Immature natural killer cell (primary cell): ENCODE results near the gene GPR21. TPM values are rescaled to one million over a fixed set of nuclear protein-coding genes. Genes with fewer than 3 reads are reported as not detected.

Source experiments
- DNase-seq, 3 donors: peaks; one replicate each; pipeline ENCODE4 v3.0.0; 2022; ENCODE audit warnings: mixed read lengths in 1 of 3
- H3K27ac Mint-ChIP-seq, 6 donors: one replicate each; pipeline ENCODE4 v1.8.0; 2020; ENCODE audit warnings: mixed read lengths in 6 of 6, mild to moderate bottlenecking in 5 of 6, inconsistent platforms in 4 of 6, moderate library complexity in 3 of 6
- H3K27me3 Mint-ChIP-seq, 3 donors: one replicate each; pipeline ENCODE4 v1.8.0; 2020 to 2021; ENCODE audit warnings: low read depth in 3 of 3, mild to moderate bottlenecking in 3 of 3, mixed read lengths in 3 of 3, moderate library complexity in 3 of 3, inconsistent platforms in 1 of 3
- H3K36me3 Mint-ChIP-seq, 3 donors: one replicate each; pipeline ENCODE4 v1.8.0; 2020; ENCODE audit warnings: mixed read lengths in 3 of 3, inconsistent platforms in 2 of 3, mild to moderate bottlenecking in 2 of 3
- H3K4me1 Mint-ChIP-seq, 2 donors: one replicate each; pipeline ENCODE4 v1.8.0; 2020; ENCODE audit warnings: inconsistent platforms in 2 of 2, mild to moderate bottlenecking in 2 of 2, mixed read lengths in 2 of 2, moderate library complexity in 1 of 2
- H3K4me3 Mint-ChIP-seq, 5 donors: one replicate each; pipeline ENCODE4 v1.8.0; 2020; ENCODE audit warnings: mild to moderate bottlenecking in 5 of 5, mixed read lengths in 5 of 5, inconsistent platforms in 3 of 5, moderate library complexity in 3 of 5
- H3K9me3 Mint-ChIP-seq, 6 donors: one replicate each; pipeline ENCODE4 v1.8.0; 2020; ENCODE audit warnings: mild to moderate bottlenecking in 6 of 6, mixed read lengths in 6 of 6, inconsistent platforms in 4 of 6, moderate library complexity in 3 of 6
- polyA plus RNA-seq, 3 donors: library from polyadenylated mRNA; unstranded; fragments of 300-500 nt; fragmentation: Illumina TruSeq; gene quantifications; one replicate each; pipeline ENCODE4 v1.2.3, GENCODE V29; 2021

GPR21 gene
- polyA plus RNA-seq, 3 donors from 2014 or later: not detected

DNA sequence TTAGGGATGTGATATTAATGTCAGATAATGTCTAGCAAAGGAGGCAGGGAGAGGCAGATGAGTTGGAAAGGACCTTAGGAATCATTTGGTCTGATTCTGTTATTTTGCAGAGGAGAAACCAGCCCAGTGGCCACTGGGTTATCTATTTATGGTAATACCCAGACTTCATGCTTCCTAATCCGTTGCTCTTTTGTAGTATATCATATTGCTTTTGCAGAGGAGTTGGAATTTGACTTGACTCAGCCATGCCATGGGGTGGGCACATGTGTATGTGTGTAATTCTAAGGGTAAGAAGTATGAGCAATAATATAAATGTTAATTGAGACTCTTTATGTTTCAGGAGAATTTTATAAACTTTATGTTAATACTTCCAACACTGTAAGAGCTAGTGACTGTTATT lies 7.3 kb downstream of the GPR21 start:
- no peak for DNase-seq
- H3K27me3 Mint-ChIP-seq: peaks cover 0 to 1% (median 0%) of the 10 kb centered on the region in 3 donors
- peaks cover 0 to 5% (median 0%) of the 10 kb centered on the region in 6 donors for H3K9me3 Mint-ChIP-seq
- no peak overlapping the region for H3K27ac Mint-ChIP-seq
- no peak overlapping the region for H3K4me3 Mint-ChIP-seq
- H3K4me1 Mint-ChIP-seq: no peaks in the 10 kb centered on the region
- peaks cover 12 to 27% (median 25%) of the 10 kb centered on the region in 3 donors for H3K36me3 Mint-ChIP-seq

- Mint-ChIP-seq H3K27ac (no peak overlapping the region), H3K4me1 (no peaks in the 10 kb centered on the region), H3K9me3 (peaks cover 0 to 5% (median 0%) of the 10 kb centered on the region in 6 donors), H3K27me3 (peaks cover 0 to 1% (median 0%) of the 10 kb centered on the region in 3 donors), H3K4me3 (no peak overlapping the region), H3K36me3 (peaks cover 12 to 27% (median 25%) of the 10 kb centered on the region in 3 donors)
- DNase-seq: no peak
These were observed 8.0 kb downstream of the GPR21 start for GRCh38 chr9:123041489-123041888.

DNA sequence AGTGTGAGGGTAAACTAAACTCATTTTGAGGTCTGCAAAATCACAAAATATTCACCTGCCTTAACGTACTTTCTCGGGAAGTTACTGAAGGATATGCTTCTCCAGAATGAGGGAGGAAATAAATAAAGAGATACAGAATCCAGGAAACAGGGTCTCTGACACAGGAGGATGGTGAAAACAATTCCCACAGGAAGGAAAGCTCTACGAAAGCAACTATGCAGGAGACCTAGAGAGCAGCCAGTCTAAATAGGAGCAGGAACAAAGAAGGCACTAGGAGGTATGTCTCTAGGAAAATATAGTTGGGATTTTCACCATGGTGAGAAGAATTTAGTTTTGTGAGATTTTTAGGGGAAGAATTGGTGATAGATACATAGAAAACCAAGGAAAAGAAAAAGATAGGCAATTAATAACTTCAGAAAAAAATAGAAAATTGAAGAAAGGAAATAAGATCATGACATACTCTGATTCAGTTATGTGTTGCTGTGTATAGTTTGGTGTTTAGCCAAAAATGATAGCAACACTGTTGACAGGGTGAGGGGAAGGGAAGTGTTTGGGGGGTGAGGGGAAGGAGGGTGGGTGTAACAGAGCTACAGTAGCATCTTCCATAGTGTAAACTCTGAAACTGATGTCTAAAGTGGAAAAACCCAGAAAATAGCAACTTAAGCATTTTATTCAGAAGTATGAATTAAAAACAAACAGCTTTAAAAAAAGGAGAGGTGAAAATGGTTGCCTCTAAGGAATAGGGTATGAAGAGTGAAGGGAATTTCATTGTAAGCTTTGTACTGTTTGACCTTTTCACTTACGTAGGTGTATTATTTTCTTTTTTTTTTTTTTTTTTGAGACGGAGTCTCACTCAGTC lies 9.8 kb downstream of the GPR21 start:
- peaks cover 0 to 5% (median 0%) of the 10 kb centered on the region in 6 donors for H3K9me3 Mint-ChIP-seq
- no peak overlapping the region for H3K4me3 Mint-ChIP-seq
- peaks cover 12 to 27% (median 18%) of the 10 kb centered on the region in 3 donors for H3K36me3 Mint-ChIP-seq
- no peaks in the 10 kb centered on the region for H3K4me1 Mint-ChIP-seq
- peaks cover 0 to 1% (median 0%) of the 10 kb centered on the region in 3 donors for H3K27me3 Mint-ChIP-seq
- no peak overlapping the region for H3K27ac Mint-ChIP-seq
- no peak for DNase-seq

DNA sequence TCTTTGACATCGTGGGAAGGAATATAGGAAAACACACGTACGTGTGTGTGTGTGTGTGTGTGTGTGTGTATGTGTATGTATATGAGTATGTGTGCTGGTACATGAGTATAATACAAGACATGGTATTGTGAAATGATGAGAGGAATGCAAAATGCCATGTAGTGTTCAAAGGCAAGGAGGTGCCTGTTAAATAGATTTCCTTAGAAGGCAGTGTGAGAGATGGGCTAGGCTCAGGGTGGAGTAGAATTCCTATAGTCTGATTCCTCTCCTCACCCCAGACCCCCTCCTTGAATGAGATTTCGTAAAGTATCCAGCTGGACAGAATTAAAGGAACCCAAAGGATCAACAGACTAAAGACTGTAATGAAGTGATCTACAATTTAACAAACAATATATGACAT lies 11.1 kb downstream of the GPR21 start:
- no peaks in the 10 kb centered on the region for H3K4me1 Mint-ChIP-seq
- peaks cover 0 to 5% (median 0%) of the 10 kb centered on the region in 6 donors for H3K9me3 Mint-ChIP-seq
- H3K4me3 Mint-ChIP-seq: no peak overlapping the region
- peaks cover 12 to 27% (median 18%) of the 10 kb centered on the region in 3 donors for H3K36me3 Mint-ChIP-seq
- H3K27ac Mint-ChIP-seq: no peak overlapping the region
- no peak for DNase-seq
- peaks cover 0 to 1% (median 0%) of the 10 kb centered on the region in 3 donors for H3K27me3 Mint-ChIP-seq

DNA sequence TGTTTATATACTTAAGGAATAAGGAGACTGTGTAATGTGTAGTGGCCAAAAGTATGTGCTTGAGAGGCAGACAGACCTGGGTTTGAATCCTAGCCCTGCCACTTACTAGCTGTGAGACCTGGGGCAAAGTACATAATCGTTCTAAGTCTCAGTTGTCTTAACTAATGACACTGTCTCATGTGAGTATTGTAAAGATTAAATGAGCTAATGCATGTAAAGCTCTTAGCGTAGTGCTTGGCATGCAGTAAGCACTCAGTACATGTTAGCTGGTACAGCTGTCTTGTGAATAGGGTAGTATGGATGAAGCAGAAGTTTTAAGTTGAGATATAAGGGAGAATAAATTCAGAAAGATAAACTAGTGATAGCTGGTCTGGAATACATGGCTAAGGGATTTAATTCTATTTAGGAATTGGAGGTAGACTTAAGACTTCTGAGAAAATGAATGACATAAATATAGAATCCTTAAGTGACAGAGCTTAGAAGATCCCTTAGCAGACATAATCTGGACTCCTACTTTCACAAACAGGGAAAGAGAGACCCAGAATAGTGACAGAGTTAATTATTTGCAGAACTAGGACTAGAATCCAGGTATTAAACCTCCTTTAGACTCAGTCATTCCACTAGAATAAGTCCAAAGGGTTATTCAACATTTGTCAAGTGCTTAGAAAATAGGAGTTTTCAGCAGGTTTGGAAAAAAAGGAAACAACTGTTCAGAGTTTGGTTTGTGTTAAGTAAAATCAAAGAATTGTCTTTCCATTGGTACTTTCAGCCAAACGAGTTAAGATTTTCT lies 13.1 kb downstream of the GPR21 start:
- Mint-ChIP-seq H3K27me3 (peaks cover 0 to 2% (median 1%) of the 10 kb centered on the region in 3 donors), H3K9me3 (peaks cover 0 to 2% (median 0%) of the 10 kb centered on the region in 6 donors), H3K36me3 (peaks cover 12 to 24% (median 18%) of the 10 kb centered on the region in 3 donors), H3K4me3 (no peak overlapping the region), H3K4me1 (no peaks in the 10 kb centered on the region), H3K27ac (no peak overlapping the region)
- no peak for DNase-seq

DNA sequence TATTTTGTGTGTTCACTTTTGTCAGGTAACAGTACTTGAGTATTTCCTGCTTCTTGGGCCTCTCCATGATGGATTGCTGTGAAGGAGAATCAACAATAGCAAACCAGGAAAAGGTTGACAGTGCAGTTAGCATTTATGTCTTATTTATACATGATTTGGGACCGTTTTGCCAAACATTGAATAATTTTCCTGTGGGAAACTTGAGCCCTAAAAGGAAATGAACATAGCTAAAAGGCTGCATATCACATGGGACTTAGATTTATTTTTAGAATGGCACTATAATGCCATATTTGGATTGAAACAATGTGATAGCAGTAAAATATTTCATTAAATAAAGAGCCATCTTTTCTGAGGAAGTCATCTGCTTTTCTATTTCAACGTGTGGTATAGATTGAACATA lies 15.3 kb downstream of the GPR21 start:
- Mint-ChIP-seq H3K4me3 (no peak overlapping the region), H3K27me3 (peaks cover 0 to 2% (median 1%) of the 10 kb centered on the region in 3 donors), H3K4me1 (peaks cover 0 to 3% of the 10 kb centered on the region in 2 donors), H3K9me3 (no peaks in the 10 kb centered on the region), H3K27ac (no peak overlapping the region), H3K36me3 (peaks cover 0 to 7% (median 5%) of the 10 kb centered on the region in 3 donors)
- DNase-seq: no peak

DNA sequence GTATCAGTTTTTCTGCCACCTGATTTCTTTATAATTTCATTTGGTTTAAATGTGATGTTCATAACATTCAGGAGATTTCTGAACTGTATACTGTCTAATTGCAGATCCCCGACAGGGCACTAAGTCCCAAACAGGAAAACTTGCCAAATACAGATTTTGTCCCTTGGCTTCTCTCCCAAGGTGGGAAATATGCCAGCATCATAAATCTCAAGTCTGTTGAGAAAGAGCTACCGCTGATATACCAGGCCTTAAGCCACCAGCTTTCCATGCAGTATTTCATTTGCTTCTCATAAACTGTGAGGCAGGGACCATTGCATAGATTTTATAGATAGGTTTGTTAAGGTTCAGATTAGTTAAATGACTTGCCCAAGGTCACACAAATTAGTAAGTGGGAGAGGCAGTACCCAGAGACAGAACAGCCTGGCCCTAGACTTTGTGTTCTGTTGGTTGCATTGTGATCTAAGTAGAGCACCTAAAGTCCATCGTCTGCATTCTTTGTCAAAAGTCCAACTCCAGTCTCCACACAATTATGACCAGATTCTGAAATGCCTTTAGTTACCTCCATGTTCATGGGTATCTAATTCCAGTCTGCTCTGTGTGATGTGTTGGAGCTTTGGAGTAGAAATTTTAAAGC lies 16.2 kb downstream of the GPR21 start:
- H3K4me3 Mint-ChIP-seq: no peak overlapping the region
- no peak for DNase-seq
- no peak overlapping the region for H3K27ac Mint-ChIP-seq

DNA sequence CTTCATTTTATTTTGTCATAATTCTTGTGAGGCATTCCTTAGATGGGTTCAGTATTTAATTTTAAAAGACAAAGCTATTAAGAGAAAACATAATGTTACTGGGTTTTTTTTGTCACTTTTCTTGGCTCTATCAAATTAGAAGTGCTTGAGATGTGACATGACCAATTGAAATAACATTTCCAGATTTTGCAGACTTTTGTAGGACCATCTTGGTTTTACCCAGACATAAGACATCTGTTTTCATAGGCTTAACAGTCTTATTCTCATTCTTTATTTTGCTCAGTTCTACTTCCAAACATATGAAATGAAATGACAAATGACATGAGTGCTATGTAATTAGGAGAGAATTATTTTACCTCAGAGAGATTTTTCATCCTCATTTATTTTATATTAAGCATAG lies 19.6 kb downstream of the GPR21 start:
- H3K4me1 Mint-ChIP-seq: peaks cover 0 to 6% of the 10 kb centered on the region in 2 donors
- H3K27ac Mint-ChIP-seq: no peak overlapping the region
- no peak overlapping the region for H3K4me3 Mint-ChIP-seq
- no peak for DNase-seq
- no peaks in the 10 kb centered on the region for H3K9me3 Mint-ChIP-seq
- H3K27me3 Mint-ChIP-seq: peaks cover 0 to 2% (median 0%) of the 10 kb centered on the region in 3 donors
- peaks cover 0 to 5% (median 0%) of the 10 kb centered on the region in 3 donors for H3K36me3 Mint-ChIP-seq

More for the DNA sequence above, 16.2 kb downstream of the GPR21 start:
- H3K27me3 Mint-ChIP-seq: peaks cover 0 to 2% (median 0%) of the 10 kb centered on the region in 3 donors
- H3K4me1 Mint-ChIP-seq: peaks cover 0 to 6% of the 10 kb centered on the region in 2 donors
- H3K36me3 Mint-ChIP-seq: peaks cover 0 to under 1% (median 0%) of the 10 kb centered on the region in 3 donors
- H3K9me3 Mint-ChIP-seq: no peaks in the 10 kb centered on the region

- DNase-seq: no peak
- H3K4me3 Mint-ChIP-seq: no peak overlapping the region
- H3K4me1 Mint-ChIP-seq: peaks cover 0 to 6% of the 10 kb centered on the region in 2 donors
- no peaks in the 10 kb centered on the region for H3K9me3 Mint-ChIP-seq
- H3K27me3 Mint-ChIP-seq: peaks cover 0 to 2% (median 0%) of the 10 kb centered on the region in 3 donors
- H3K36me3 Mint-ChIP-seq: peaks cover 0 to 5% (median 0%) of the 10 kb centered on the region in 3 donors
- no peak overlapping the region for H3K27ac Mint-ChIP-seq
These were observed 20.2 kb downstream of the GPR21 start for GRCh38 chr9:123053711-123054110.

DNA sequence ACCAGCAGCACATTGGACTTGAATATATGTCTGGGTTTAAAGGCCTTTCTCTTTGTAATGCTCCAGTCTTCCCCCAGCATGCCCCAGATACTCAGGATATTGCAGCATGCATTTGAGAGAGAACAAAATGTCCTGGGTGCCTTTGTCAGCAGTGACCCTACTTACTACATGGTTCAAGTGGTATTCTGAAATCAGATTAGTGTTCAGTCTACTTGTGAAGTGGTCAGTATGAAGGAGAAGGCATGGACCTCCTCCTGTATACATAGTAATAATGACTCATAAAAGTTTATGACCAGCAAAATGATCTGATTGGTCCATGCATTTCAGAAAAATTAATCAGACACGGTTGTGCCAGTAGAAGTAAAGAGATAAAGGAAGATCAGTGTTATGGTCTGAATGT lies 25.4 kb downstream of the GPR21 start:
- no peak overlapping the region for H3K27ac Mint-ChIP-seq

GRCh38 chr9:123059472-123060220 lies 26.2 kb downstream of the GPR21 start:
- Mint-ChIP-seq H3K27ac (no peak overlapping the region), H3K4me3 (no peak overlapping the region), H3K4me1 (no peaks in the 10 kb centered on the region), H3K36me3 (peaks cover 0 to 9% (median 6%) of the 10 kb centered on the region in 3 donors), H3K9me3 (no peaks in the 10 kb centered on the region), H3K27me3 (peaks cover 0 to 1% (median 0%) of the 10 kb centered on the region in 3 donors)
- DNase-seq: no peak

More for the DNA sequence above, 25.4 kb downstream of the GPR21 start:
- Mint-ChIP-seq H3K4me3 (no peak overlapping the region), H3K9me3 (no peaks in the 10 kb centered on the region), H3K4me1 (peaks cover 0 to 2% of the 10 kb centered on the region in 2 donors), H3K27me3 (peaks cover 0 to 1% (median 0%) of the 10 kb centered on the region in 3 donors), H3K36me3 (peaks cover 0 to 9% (median 3%) of the 10 kb centered on the region in 3 donors)
- DNase-seq: no peak

DNA sequence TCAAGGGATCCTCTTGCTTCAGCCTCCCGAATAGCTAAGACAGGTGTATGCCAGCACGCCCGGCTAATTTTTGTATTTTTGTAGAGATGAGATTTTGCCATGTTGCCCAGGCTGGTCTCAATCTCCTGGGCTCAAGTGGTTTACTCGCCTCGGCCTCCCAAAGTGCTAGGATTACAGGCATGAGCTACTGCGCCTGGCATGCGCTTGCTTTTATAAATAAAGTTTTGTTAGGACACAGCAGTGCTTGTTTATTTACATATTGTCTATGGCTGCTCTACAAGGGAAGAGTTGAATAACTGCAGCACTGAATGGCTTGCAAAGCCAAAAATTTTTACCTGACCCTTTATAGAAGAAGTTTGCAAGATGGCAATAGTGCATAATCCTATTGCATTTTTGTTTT lies 27.7 kb downstream of the GPR21 start:
- Mint-ChIP-seq H3K4me3 (no peak overlapping the region), H3K4me1 (no peaks in the 10 kb centered on the region), H3K27ac (no peak overlapping the region), H3K36me3 (peaks cover 7 to 15% (median 12%) of the 10 kb centered on the region in 3 donors), H3K9me3 (no peaks in the 10 kb centered on the region), H3K27me3 (peaks cover 0 to 2% (median 0%) of the 10 kb centered on the region in 3 donors)
- DNase-seq: no peak
